Measurements from ENCODE around the gene WNT7A. TPM values are rescaled to one million over a fixed set of nuclear protein-coding genes. Genes with fewer than 3 reads are reported as not detected.

The WNT7A gene
- polyA plus RNA-seq, 1 of the 3 experiments (the other 2 are of a cell fraction) = not detected

DNA sequence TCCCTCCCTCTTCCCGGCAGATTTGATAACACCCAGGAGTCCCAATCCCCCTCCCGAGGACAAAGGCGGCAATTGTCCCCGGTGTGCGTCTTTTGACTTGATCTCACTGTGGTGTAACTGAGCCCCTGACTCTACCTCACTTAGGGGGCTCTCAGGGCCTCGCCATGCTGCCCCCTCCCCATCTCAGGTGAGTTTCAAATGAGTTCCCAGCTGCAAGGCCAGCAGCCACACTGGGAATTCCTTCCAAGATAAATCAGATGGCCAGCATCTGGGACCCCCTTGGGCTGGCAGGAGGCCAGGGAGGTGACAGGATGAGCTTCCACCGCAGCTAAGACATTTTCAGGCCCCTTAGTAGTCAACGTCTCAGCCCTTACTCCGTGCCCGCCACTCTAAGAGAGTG, 35.0 kb downstream of the WNT7A start (continued):
- TF ChIP-seq, protein P1, sequence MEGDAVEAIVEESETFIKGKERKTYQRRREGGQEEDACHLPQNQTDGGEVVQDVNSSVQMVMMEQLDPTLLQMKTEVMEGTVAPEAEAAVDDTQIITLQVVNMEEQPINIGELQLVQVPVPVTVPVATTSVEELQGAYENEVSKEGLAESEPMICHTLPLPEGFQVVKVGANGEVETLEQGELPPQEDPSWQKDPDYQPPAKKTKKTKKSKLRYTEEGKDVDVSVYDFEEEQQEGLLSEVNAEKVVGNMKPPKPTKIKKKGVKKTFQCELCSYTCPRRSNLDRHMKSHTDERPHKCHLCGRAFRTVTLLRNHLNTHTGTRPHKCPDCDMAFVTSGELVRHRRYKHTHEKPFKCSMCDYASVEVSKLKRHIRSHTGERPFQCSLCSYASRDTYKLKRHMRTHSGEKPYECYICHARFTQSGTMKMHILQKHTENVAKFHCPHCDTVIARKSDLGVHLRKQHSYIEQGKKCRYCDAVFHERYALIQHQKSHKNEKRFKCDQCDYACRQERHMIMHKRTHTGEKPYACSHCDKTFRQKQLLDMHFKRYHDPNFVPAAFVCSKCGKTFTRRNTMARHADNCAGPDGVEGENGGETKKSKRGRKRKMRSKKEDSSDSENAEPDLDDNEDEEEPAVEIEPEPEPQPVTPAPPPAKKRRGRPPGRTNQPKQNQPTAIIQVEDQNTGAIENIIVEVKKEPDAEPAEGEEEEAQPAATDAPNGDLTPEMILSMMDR (IDR thresholded peaks at IDR 0.05) = no peak
- no peak for TF ChIP-seq FOSL2 (IDR thresholded peaks at IDR 0.05; ENCODE audit: borderline replicate concordance, low read depth)
- TF ChIP-seq, protein P2, sequence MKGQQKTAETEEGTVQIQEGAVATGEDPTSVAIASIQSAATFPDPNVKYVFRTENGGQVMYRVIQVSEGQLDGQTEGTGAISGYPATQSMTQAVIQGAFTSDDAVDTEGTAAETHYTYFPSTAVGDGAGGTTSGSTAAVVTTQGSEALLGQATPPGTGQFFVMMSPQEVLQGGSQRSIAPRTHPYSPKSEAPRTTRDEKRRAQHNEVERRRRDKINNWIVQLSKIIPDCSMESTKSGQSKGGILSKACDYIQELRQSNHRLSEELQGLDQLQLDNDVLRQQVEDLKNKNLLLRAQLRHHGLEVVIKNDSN (IDR thresholded peaks at IDR 0.05; ENCODE audit: borderline replicate concordance, low read depth) = no peak
- no peak for TF ChIP-seq MXI1 (IDR thresholded peaks at IDR 0.05; ENCODE audit: low read depth, low read length)
- no peak for TF ChIP-seq TAF1 (IDR thresholded peaks at IDR 0.05; ENCODE audit: borderline replicate concordance, low read depth, low read length)
- no peak for TF ChIP-seq TEAD4 (IDR thresholded peaks at IDR 0.05; ENCODE audit: borderline replicate concordance, insufficient read depth)

DNA sequence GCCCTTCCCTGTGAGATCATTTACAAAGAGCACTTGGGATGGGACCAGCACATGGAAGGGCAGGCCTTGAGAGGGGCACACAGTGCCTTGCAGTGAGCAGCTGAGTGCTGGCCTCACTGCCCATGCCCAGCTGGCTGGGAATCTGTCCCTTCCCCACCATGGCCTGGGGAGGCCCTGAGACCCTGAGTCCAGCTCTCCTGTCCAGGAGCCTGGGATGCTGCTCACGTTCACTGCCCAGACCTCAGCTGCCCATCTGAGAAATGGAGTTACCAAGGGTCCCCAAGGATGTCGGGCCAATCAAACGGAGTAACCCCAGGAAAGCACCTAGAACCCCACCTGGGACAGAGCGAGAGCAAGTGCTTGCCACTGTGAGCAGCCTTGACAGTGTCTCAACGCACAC, 35.6 kb downstream of the WNT7A start:
- no peak overlapping the region for H3K4me2 ChIP-seq
- WGBS (ENCODE audit: low lambda C conversion rate) = 16% methylated on average over 2 of the region's 5 CpGs
- POLR2A ChIA-PET = no interaction called here
- H4K20me1 ChIP-seq (ENCODE audit: insufficient read depth) = no peaks in the 10 kb centered on the region
- no peak for DNase-seq
- no peaks in the 10 kb centered on the region for H3K9me2 ChIP-seq
- H3K27me3 ChIP-seq (ENCODE audit: insufficient read depth) = no peaks in the 10 kb centered on the region
- no peak overlapping the region for H3K9ac ChIP-seq
- no peaks in the 10 kb centered on the region; a peak in 1 of 4 replicates for H3K4me1 ChIP-seq (ENCODE audit: control insufficient read depth in 1 of 2, insufficient read depth in 2 of 2, low read depth in 1 of 2, low read length in 1 of 2)
- H3F3A ChIP-seq (replicated peaks; ENCODE audit: insufficient read depth) = no peaks in the 10 kb centered on the region
- H3K9me3 ChIP-seq = no peaks in the 10 kb centered on the region
- H3K36me3 ChIP-seq (replicated peaks in 1 of 2; ENCODE audit: control insufficient read depth in 1 of 2, insufficient read depth in 2 of 2, low read length in 1 of 2) = no peaks in the 10 kb centered on the region
- TF ChIP-seq CHD2 (IDR thresholded peaks at IDR 0.05; ENCODE audit: low read length, partially characterized antibody) (no peak), FOXM1 (IDR thresholded peaks at IDR 0.05; ENCODE audit: low read depth) (no peak), SMC3 (IDR thresholded peaks at IDR 0.05; ENCODE audit: low read depth, low read length) (no peak), TAF1 (IDR thresholded peaks at IDR 0.05; ENCODE audit: borderline replicate concordance, low read depth, low read length) (no peak), RCOR1 (IDR thresholded peaks at IDR 0.05; ENCODE audit: low read length) (no peak), RFX5 (IDR thresholded peaks at IDR 0.05; ENCODE audit: low read length) (no peak), EZH2phosphoT487 (IDR thresholded peaks at IDR 0.05; ENCODE audit: borderline replicate concordance, low read depth) (no peak), EP300 (IDR thresholded peaks at IDR 0.05; ENCODE audit: borderline replicate concordance in 1 of 2, low read depth in 1 of 2, low read length in 1 of 2) (no peak)
- TF ChIP-seq, protein P3, sequence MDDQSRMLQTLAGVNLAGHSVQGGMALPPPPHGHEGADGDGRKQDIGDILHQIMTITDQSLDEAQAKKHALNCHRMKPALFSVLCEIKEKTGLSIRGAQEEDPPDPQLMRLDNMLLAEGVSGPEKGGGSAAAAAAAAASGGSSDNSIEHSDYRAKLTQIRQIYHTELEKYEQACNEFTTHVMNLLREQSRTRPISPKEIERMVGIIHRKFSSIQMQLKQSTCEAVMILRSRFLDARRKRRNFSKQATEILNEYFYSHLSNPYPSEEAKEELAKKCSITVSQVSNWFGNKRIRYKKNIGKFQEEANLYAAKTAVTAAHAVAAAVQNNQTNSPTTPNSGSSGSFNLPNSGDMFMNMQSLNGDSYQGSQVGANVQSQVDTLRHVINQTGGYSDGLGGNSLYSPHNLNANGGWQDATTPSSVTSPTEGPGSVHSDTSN (IDR thresholded peaks at IDR 0.05) = no peak
- TF ChIP-seq, protein P4, sequence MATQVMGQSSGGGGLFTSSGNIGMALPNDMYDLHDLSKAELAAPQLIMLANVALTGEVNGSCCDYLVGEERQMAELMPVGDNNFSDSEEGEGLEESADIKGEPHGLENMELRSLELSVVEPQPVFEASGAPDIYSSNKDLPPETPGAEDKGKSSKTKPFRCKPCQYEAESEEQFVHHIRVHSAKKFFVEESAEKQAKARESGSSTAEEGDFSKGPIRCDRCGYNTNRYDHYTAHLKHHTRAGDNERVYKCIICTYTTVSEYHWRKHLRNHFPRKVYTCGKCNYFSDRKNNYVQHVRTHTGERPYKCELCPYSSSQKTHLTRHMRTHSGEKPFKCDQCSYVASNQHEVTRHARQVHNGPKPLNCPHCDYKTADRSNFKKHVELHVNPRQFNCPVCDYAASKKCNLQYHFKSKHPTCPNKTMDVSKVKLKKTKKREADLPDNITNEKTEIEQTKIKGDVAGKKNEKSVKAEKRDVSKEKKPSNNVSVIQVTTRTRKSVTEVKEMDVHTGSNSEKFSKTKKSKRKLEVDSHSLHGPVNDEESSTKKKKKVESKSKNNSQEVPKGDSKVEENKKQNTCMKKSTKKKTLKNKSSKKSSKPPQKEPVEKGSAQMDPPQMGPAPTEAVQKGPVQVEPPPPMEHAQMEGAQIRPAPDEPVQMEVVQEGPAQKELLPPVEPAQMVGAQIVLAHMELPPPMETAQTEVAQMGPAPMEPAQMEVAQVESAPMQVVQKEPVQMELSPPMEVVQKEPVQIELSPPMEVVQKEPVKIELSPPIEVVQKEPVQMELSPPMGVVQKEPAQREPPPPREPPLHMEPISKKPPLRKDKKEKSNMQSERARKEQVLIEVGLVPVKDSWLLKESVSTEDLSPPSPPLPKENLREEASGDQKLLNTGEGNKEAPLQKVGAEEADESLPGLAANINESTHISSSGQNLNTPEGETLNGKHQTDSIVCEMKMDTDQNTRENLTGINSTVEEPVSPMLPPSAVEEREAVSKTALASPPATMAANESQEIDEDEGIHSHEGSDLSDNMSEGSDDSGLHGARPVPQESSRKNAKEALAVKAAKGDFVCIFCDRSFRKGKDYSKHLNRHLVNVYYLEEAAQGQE (IDR thresholded peaks at IDR 0.05; ENCODE audit: low read depth, low read length) = no peak
- H3K79me2 ChIP-seq (ENCODE audit: insufficient read depth) = no peaks in the 10 kb centered on the region
- H3K27ac ChIP-seq (ENCODE audit: low read depth in 2 of 2, low read length in 1 of 2) = no peak overlapping the region
- no peak overlapping the region for H3K4me3 ChIP-seq (ENCODE audit: low read depth in 2 of 2, low read length in 1 of 2)
- no peak overlapping the region for H2AFZ ChIP-seq (ENCODE audit: low read depth)
- CTCF ChIA-PET = interaction anchor here (1.1 kb wide), 2 partner anchors 37 to 187 kb away, joined by 3 to 7 read pairs; no protein-coding TSS in a partner anchor

Measured in SK-N-SH (cell line).